NCI-H524 (cell line): ENCODE results near the gene COL8A1.

ENCODE experiments used
- DNase-seq, 2 experiments: peaks; one replicate each; lab custom pipeline; 2025; lab: John Stamatoyannopoulos, UW

The COL8A1 gene

GRCh38 chr3:99845331-99845730 is 206.9 kb downstream of the COL8A1 start:
- no peak for DNase-seq

DNA sequence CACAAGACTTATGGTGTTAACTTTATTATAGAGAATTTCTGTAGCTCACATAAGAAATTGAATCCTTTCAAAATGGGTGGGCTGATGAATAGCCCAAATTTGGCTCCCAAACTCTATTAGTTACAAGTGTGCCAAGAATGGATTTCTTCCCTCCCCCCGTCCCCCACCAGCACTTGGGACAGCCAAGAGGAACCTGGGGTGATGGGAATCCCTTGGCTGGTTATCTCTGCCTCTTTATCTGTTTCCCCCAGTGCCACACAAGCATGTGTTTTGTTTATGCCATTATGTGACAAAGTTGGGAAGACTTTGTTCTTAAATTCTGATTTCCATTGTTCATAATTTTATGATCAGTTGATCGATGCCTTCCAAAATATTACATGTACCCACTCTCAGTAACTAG is 207.6 kb downstream of the COL8A1 start:
- DNase-seq: no peak

- DNase-seq: no peak
These were observed 208.2 kb downstream of the COL8A1 start for GRCh38 chr3:99846477-99847160.

DNA sequence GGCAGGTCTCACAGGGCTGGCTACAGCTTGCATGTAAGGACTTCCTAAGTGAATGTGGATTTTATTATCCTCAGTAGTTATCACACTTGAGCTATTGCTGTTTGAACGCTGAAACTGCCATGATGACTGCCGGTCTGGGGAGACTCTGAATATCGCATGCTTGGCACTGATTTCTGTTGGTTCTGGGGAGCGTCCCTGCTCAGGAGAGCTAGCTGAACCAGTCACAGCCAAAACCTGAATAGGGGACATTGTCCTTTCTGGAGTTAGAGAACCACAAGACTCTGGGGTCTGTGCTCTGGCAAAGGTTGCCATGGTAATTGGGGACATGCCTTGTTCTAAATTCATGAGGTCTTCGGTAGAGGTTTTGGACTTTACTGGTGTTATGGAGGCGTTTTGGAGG is 210.0 kb downstream of the COL8A1 start:
- DNase-seq: no peak
